GM13976 (cell line): ENCODE results near the gene RALGAPA1.

Source experiments
- DNase-seq: peaks from one replicate; pipeline ENCODE4 v3.0.0; 2012; ENCODE audit warnings: low spot score
- in situ Hi-C: fragments of 300-500 bp; cut with MboI; formaldehyde crosslinking; loops from one replicate; pipeline ENCODE4 v1.12.0; 2022; ENCODE audit warnings: low sequenced_read_pairs, mixed read lengths, inconsistent platforms; ENCODE audit not compliant: unreplicated experiment
- TF ChIP-seq, protein P1 (sequence below): IDR thresholded peaks from 2 replicates; pipeline ENCODE4 v1.5.1; 2012; ENCODE audit warnings: borderline replicate concordance, mild to moderate bottlenecking; ENCODE audit not compliant: insufficient read depth; ENCODE audit errors: extremely low read depth, missing control alignments, control extremely low read depth

RALGAPA1 gene

GRCh38 chr14:35821564-35822411, 12.7 kb upstream of the RALGAPA1 start:
- TF ChIP-seq, protein P1, sequence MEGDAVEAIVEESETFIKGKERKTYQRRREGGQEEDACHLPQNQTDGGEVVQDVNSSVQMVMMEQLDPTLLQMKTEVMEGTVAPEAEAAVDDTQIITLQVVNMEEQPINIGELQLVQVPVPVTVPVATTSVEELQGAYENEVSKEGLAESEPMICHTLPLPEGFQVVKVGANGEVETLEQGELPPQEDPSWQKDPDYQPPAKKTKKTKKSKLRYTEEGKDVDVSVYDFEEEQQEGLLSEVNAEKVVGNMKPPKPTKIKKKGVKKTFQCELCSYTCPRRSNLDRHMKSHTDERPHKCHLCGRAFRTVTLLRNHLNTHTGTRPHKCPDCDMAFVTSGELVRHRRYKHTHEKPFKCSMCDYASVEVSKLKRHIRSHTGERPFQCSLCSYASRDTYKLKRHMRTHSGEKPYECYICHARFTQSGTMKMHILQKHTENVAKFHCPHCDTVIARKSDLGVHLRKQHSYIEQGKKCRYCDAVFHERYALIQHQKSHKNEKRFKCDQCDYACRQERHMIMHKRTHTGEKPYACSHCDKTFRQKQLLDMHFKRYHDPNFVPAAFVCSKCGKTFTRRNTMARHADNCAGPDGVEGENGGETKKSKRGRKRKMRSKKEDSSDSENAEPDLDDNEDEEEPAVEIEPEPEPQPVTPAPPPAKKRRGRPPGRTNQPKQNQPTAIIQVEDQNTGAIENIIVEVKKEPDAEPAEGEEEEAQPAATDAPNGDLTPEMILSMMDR = peak; percentile 83
- in situ Hi-C loops = loop anchor here (25.0 kb wide), 1 partner anchor 384 kb away; no protein-coding TSS in a partner anchor
- DNase-seq = peak; percentile 38

GRCh38 chr14:35819591-35820540, 10.8 kb upstream of the RALGAPA1 start:
- TF ChIP-seq, protein P1 = no peak
- no peak for DNase-seq
- in situ Hi-C loops = loop anchor here (25.0 kb wide), 1 partner anchor 383 kb away; no protein-coding TSS in a partner anchor

DNA sequence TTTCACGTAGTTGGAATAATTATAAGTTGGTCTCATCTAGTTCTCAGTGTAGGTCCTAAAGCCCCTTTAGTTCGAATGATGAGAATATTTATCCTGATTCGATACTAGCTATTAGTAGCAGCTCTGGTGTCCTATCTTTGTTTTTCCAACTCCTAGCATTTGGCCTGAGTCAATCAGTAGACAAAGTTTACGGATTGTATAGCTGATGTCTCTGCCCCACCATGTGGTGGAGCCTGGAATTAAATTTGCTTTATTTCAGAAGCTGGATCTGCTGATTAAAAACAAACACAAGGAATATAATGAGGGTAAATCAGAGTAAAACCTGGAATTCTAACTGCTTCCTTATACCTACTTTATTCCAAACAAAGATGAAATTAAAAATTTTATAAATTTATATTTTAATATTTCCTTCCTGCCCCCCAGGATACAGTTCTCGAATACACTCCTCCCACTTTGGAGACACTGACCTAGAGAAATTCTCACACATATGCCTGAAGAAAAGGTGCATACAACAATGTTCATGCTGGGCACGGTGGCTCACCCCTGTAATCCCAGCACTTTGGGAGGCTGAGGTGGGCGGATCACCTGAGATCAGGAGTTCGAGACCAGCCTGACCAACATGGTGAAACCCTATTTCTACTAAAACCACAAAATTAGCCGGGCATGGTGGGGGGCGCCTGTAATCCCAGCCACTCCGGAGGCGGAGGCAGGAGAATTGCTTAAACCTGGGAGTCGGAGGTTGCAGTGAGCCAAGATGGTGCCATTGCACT, 9.4 kb upstream of the RALGAPA1 start:
- in situ Hi-C loops = loop anchor here (25.0 kb wide), 1 partner anchor 381 kb away; no protein-coding TSS in a partner anchor
- TF ChIP-seq, protein P1 = peak; percentile 45
- peak; percentile 41 for DNase-seq

GRCh38 chr14:35814371-35815005, 5.4 kb upstream of the RALGAPA1 start:
- TF ChIP-seq, protein P1 = peak; percentile 72
- in situ Hi-C loops = loop anchor here (25.0 kb wide), 1 partner anchor 377 kb away; no protein-coding TSS in a partner anchor
- DNase-seq = peak; percentile 53

GRCh38 chr14:35810963-35811362, 1.9 kb upstream of the RALGAPA1 start:
- in situ Hi-C loops = loop anchor here (25.0 kb wide), 1 partner anchor 374 kb away; no protein-coding TSS in a partner anchor
- DNase-seq = no peak
- TF ChIP-seq, protein P1 = no peak
